Panc1 (cell line): Measurements from ENCODE around the gene STOX2. TPM values are rescaled to one million over a fixed set of nuclear protein-coding genes. Genes with fewer than 3 reads are reported as not detected.
"Not testable (repeated sequence)": the region's sequence is repeated elsewhere in the genome, so short reads cannot be mapped to it uniquely, and the experiment has no call there.

ENCODE experiments used
- ATAC-seq: fragments of 200-7000 bp; cut with Tn5 transposase; 2 replicates; pipeline ENCODE4 v1.9.1; 2020; ENCODE audit warnings: mild to moderate bottlenecking, moderate library complexity
- BruUV-seq: library from RNA; stranded (reverse); fragments of 400-500 nt; replicated peaks from 2 replicates; lab custom pipeline; 2021; lab: Mats Ljungman, UMichigan
- CTCF ChIA-PET: fragments of 300-600 bp; sonication (Branson Sonifier 250); formaldehyde crosslinking; loops from one replicate; lab custom pipeline; 2022; ENCODE audit warnings: antibody characterized with exemption; lab: Charles Lee
- POLR2A ChIA-PET: fragments of 300-600 bp; sonication (Branson Sonifier 250); formaldehyde crosslinking; loops from one replicate; lab custom pipeline; 2022; ENCODE audit warnings: antibody characterized with exemption; lab: Charles Lee
- DNase-seq: peaks from one replicate; pipeline ENCODE4 v3.0.0-alpha.2; 2010; ENCODE audit warnings: low read depth, low spot score
- H3K27ac ChIP-seq: 2 replicates; pipeline ENCODE4 v1.5.1; 2011; ENCODE audit warnings: mild to moderate bottlenecking, low read length, inconsistent platforms
- H3K27me3 ChIP-seq: fragments of 200-500 bp; sonication (Bioruptor generic); 2 replicates; pipeline ENCODE4 v1.6.0; 2014; ENCODE audit warnings: low read length, inconsistent platforms; ENCODE audit not compliant: control insufficient read depth, insufficient read depth
- H3K36me3 ChIP-seq: fragments of 200-500 bp; sonication (Bioruptor generic); 2 replicates; pipeline ENCODE4 v1.5.1; 2014; ENCODE audit warnings: inconsistent platforms, mild to moderate bottlenecking, low read length, moderate library complexity; ENCODE audit not compliant: control insufficient read depth, insufficient read depth
- H3K4me1 ChIP-seq: 2 replicates; pipeline ENCODE4 v1.5.1; 2011; ENCODE audit warnings: inconsistent platforms, mild to moderate bottlenecking, low read length, moderate library complexity; ENCODE audit not compliant: control insufficient read depth, insufficient read depth
- H3K4me3 ChIP-seq, 2 experiments: 2 replicates each; pipeline ENCODE4 v1.5.1; 2011 to 2012; ENCODE audit warnings: low read depth in 2 of 2, low read length in 2 of 2, mild to moderate bottlenecking in 2 of 2, inconsistent platforms in 1 of 2, moderate library complexity in 1 of 2
- H3K9me3 ChIP-seq: fragments of 200-500 bp; sonication (Bioruptor generic); 2 replicates; pipeline ENCODE4 v1.5.1; 2014; ENCODE audit warnings: low read depth, mild to moderate bottlenecking, inconsistent platforms, low read length, moderate library complexity; ENCODE audit not compliant: control insufficient read depth, insufficient read depth
- CTCF ChIP-seq: fragments of 450-650 bp; IDR thresholded peaks from 2 replicates; pipeline ENCODE4 v1.5.1; 2017; ENCODE audit warnings: mild to moderate bottlenecking
- POLR2AphosphoS5 ChIP-seq: IDR thresholded peaks from 2 replicates; pipeline ENCODE4 v1.6.1; 2012; ENCODE audit warnings: mild to moderate bottlenecking, low read depth, low read length, moderate library complexity
- REST ChIP-seq, 2 experiments: IDR thresholded peaks; 2 replicates each; pipeline ENCODE4 v1.6.1; 2011 to 2012; ENCODE audit warnings: low read depth in 2 of 2, control low read depth in 1 of 2, low read length in 1 of 2, mild to moderate bottlenecking in 1 of 2, moderate library complexity in 1 of 2; ENCODE audit not compliant: insufficient read depth in 1 of 2
- SIN3A ChIP-seq: IDR thresholded peaks from 2 replicates; pipeline ENCODE4 v1.6.1; 2012; ENCODE audit warnings: low read depth, mild to moderate bottlenecking, low read length, moderate library complexity, borderline replicate concordance; ENCODE audit not compliant: insufficient read depth
- TCF7L2 ChIP-seq: IDR thresholded peaks from 2 replicates; pipeline ENCODE4 v1.6.1; 2011; ENCODE audit warnings: mild to moderate bottlenecking, low read depth, low read length, inconsistent platforms
- in situ Hi-C: cut with HindIII; loops from 2 replicates; pipeline ENCODE4 v1.10.0; 2016; ENCODE audit warnings: low sequenced_read_pairs, low pct_unique_long_range_greater_than_20kb
- intact Hi-C: fragments of 100-400 bp; cut with micrococcal nuclease; formaldehyde crosslinking; loops from one replicate; pipeline ENCODE4 v1.10.0; 2022; ENCODE audit not compliant: unreplicated experiment
- total RNA-seq: library from RNA; stranded (reverse); gene quantifications from one replicate; pipeline ENCODE4 v1.2.1, GENCODE V29; 2021; ENCODE audit not compliant: unreplicated experiment

STOX2 gene
- total RNA-seq, 1 experiment from 2014 or later: 10.6 TPM

GRCh38 chr4:184051262-184051661 lies 146.2 kb downstream of the STOX2 start:
- in situ Hi-C loops, BruUV-seq, POLR2A ChIA-PET: not testable (repeated sequence)

DNA sequence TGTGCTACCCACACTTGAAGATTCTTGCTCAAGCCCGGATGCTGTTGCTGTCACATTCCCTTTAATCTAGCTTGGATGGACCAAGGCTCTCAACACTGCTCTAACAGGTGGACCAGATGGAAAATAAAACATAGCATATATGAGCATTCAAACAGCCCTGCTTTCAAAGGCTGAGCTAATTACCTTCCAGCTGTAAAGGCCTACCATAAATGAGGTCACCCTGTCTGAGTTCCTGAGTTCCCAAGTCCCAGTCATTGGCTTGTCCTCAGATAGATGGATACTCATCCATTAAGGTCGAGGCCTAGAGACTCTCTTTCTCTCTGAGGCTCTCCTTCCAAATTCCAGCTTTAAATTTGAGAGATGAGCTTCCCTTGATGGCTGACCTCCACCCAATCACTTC lies 147.5 kb downstream of the STOX2 start:
- ATAC-seq (no peak), DNase-seq (no peak)
- no peak for TF ChIP-seq TCF7L2
- TF ChIP-seq POLR2AphosphoS5: no peak
- no peak for TF ChIP-seq CTCF
- no peak for TF ChIP-seq REST (IDR thresholded peaks at IDR 0.05; ENCODE audit: insufficient read depth in 1 of 2, low read depth in 2 of 2, low read length in 1 of 2)
- TF ChIP-seq SIN3A: no peak
- in situ Hi-C loops (no loop called here), intact Hi-C loops (no loop called here)
- no peak overlapping the region for H3K4me3 ChIP-seq
- no peaks in the 10 kb centered on the region for H3K9me3 ChIP-seq
- H3K27me3 ChIP-seq: no peaks in the 10 kb centered on the region
- H3K27ac ChIP-seq: no peak overlapping the region
- no peaks in the 10 kb centered on the region for H3K4me1 ChIP-seq
- POLR2A ChIA-PET: no interaction called here
- no TSS peak for BruUV-seq
- no peaks in the 10 kb centered on the region for H3K36me3 ChIP-seq
- CTCF ChIA-PET: no interaction called here

More at GRCh38 chr4:184051262-184051661, 146.2 kb downstream of the STOX2 start:
- ATAC-seq, DNase-seq, intact Hi-C loops, CTCF ChIA-PET, H3K27me3 ChIP-seq, H3K4me1 ChIP-seq, H3K4me3 ChIP-seq, H3K9me3 ChIP-seq, H3K36me3 ChIP-seq, H3K27ac ChIP-seq: not testable (repeated sequence)

GRCh38 chr4:184053434-184053833 lies 148.3 kb downstream of the STOX2 start:
- DNase-seq: no peak
- Histone ChIP-seq H3K27me3 (no peaks in the 10 kb centered on the region), H3K9me3 (no peaks in the 10 kb centered on the region), H3K4me1 (no peaks in the 10 kb centered on the region), H3K27ac (no peak overlapping the region), H3K4me3 (no peak overlapping the region), H3K36me3 (no peaks in the 10 kb centered on the region)
- intact Hi-C loops: no loop called here
- CTCF ChIA-PET: no interaction called here
- POLR2A ChIA-PET: no interaction called here
- in situ Hi-C loops: no loop called here
- ATAC-seq: no peak
- TF ChIP-seq TCF7L2 (no peak), CTCF (no peak), REST (IDR thresholded peaks at IDR 0.05; ENCODE audit: insufficient read depth in 1 of 2, low read depth in 2 of 2, low read length in 1 of 2) (no peak), POLR2AphosphoS5 (no peak), SIN3A (no peak)
- no TSS peak for BruUV-seq
